Measurements from ENCODE around the gene HS6ST1. TPM values are rescaled to one million over a fixed set of nuclear protein-coding genes. Genes with fewer than 3 reads are reported as not detected.
"Not testable (repeated sequence)": the region's sequence is repeated elsewhere in the genome, so short reads cannot be mapped to it uniquely, and the experiment has no call there.

HS6ST1 gene
- total and polyA plus RNA-seq, 12 donors = 20.5 to 262 (median 97.1) TPM

DNA sequence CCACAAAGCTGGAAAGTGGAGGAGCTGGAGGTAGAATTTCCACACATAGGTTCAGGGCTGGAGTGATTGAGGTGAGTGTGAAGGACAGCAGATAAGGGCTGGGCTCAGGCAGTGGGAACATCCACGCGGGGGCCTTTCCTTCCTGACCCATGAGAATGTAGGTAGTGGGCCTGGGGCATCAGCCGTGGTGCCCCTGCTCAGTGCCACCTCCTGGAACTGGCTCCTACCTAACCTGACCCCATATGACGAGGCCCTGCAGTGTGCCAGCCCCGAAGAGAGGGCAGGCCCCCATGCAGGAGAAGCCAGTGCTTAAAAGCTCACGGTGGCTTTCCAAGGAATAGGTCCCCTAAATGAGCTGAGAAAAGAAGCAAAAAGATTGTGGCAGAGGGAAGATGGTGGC is 66.2 kb downstream of the HS6ST1 start:
- Histone ChIP-seq H3K4me3 (no peak overlapping the region), H3K4me1 (replicated peaks in 1 of 2) (no peaks in the 10 kb centered on the region), H3K27ac (no peak overlapping the region), H3K27me3 (no peaks in the 10 kb centered on the region), H3K36me3 (replicated peaks in 1 of 2) (no peaks in the 10 kb centered on the region), H3K9me3 (replicated peaks in 1 of 3) (no peaks in the 10 kb centered on the region)
- DNase-seq = no peak
- WGBS, 4 donors = 89 to 97% (median 91%) methylated on average over 6 of the region's 6 CpGs
- intact Hi-C loops (cut with DNase I) = no loop called here
- TF ChIP-seq POLR2A (IDR thresholded peaks at IDR 0.05) = no peak
- TF ChIP-seq, protein P1, sequence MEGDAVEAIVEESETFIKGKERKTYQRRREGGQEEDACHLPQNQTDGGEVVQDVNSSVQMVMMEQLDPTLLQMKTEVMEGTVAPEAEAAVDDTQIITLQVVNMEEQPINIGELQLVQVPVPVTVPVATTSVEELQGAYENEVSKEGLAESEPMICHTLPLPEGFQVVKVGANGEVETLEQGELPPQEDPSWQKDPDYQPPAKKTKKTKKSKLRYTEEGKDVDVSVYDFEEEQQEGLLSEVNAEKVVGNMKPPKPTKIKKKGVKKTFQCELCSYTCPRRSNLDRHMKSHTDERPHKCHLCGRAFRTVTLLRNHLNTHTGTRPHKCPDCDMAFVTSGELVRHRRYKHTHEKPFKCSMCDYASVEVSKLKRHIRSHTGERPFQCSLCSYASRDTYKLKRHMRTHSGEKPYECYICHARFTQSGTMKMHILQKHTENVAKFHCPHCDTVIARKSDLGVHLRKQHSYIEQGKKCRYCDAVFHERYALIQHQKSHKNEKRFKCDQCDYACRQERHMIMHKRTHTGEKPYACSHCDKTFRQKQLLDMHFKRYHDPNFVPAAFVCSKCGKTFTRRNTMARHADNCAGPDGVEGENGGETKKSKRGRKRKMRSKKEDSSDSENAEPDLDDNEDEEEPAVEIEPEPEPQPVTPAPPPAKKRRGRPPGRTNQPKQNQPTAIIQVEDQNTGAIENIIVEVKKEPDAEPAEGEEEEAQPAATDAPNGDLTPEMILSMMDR (IDR thresholded peaks at IDR 0.05) = no peak

DNA sequence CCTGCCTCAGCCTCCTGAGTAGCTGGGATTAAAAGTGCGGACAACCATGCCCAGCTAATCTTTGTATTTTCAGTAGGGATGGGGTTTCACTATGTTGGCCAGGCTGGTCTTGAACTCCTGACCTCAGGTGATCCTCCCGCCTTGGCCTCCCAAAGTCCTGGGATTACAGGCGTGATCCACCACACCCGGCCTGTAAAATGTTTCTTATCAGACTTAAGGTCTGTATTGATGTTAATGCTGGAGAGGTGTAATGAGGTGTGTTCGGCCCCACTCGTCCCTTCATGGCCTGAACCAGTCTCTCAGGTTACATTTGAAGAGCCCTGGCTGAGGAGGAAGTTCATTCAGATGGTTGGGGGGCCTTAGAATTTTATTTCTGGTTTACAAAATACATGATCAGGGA is 66.6 kb downstream of the HS6ST1 start:
- H3K4me3 ChIP-seq; H3K27me3 ChIP-seq; H3K4me1 ChIP-seq (replicated peaks in 1 of 2); H3K36me3 ChIP-seq (replicated peaks in 1 of 2); H3K27ac ChIP-seq; DNase-seq; H3K9me3 ChIP-seq (replicated peaks in 1 of 3); intact Hi-C loops (cut with DNase I): not testable (repeated sequence)
- 92 to 97% (median 94%) methylated on average over 4 to 6 of the region's 6 CpGs for WGBS, 4 donors

DNA sequence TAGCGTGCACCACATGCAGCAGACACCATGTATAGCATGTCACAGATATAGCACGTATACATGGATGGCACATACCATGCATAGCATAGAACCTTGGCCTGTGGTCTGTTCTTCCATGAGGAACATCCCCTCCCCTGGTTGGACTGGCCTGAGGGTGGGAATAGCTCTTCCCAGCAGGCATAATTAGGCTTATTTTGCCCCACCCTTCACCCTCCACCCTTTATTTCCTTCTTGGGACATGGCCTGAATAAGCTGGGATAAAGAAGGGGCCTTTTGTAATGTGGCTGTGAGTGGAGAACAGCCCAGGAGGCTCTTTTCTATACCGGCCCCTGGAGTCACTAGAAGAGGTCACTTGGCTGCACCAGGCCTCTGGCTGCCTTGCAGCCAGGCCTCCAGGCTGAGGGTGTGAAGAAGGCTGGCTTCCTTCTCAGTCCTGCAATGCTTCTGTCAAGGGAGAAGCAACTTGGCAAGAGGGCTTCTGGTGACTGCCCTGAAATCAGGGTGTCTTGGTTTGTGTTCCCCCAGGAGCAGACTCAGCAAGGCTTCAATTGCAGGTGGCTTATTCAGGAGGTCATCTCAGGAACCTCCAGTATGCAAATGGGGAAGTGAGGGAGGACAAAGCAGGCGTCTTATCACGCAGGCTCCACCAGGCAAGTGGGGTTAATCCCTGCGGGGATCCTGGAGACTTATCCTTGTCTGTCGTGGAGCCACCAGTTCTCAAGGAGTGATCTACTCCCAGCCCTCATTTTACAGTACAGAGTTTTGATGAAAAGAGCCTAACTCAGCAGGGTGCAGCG is 68.2 kb downstream of the HS6ST1 start:
- no peak for DNase-seq
- no peaks in the 10 kb centered on the region for H3K9me3 ChIP-seq (replicated peaks in 1 of 3)

DNA sequence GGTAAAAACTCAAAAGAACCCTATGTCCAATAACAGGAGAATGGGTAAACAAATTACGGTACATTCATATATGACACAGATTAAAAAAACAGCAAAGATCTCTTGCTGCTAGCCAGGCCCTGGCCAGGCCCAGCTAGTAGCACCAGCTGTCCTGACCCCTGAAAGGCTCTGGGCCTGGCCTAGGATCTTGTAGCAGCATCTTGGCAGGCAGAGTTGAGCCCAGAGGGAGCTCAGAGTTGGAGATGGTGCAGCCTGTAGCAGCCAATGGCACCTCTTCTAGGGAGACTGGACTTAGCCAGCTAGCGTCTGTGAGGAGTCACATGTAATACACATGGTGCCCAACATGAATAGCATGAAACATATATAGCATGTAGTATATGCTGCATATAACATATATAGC is 69.1 kb downstream of the HS6ST1 start:
- no peaks in the 10 kb centered on the region for H3K9me3 ChIP-seq (replicated peaks in 1 of 3)
- TF ChIP-seq POLR2A (IDR thresholded peaks at IDR 0.05) = no peak
- TF ChIP-seq, protein P1 (IDR thresholded peaks at IDR 0.05) = no peak
- 81 to 96% (median 89%) methylated on average over 2 of the region's 2 CpGs for whole genome bisulfite sequencing, 4 donors
- no peak for DNase-seq
- no peak overlapping the region for H3K4me3 ChIP-seq
- no peak overlapping the region for H3K27ac ChIP-seq
- no peaks in the 10 kb centered on the region for H3K36me3 ChIP-seq (replicated peaks in 1 of 2)
- H3K27me3 ChIP-seq = no peaks in the 10 kb centered on the region
- no peaks in the 10 kb centered on the region for H3K4me1 ChIP-seq (replicated peaks in 1 of 2)
- intact Hi-C loops (cut with DNase I) = no loop called here

More for the DNA sequence above, 68.2 kb downstream of the HS6ST1 start:
- Histone ChIP-seq H3K4me1 (replicated peaks in 1 of 2) (no peaks in the 10 kb centered on the region), H3K4me3 (no peak overlapping the region), H3K27ac (no peak overlapping the region), H3K27me3 (no peaks in the 10 kb centered on the region), H3K36me3 (replicated peaks in 1 of 2) (no peaks in the 10 kb centered on the region)
- intact Hi-C loops (cut with DNase I) = no loop called here
- TF ChIP-seq POLR2A (IDR thresholded peaks at IDR 0.05) = no peak
- TF ChIP-seq, protein P1 (IDR thresholded peaks at IDR 0.05) = no peak
- 80 to 93% (median 86%) methylated on average over 7 to 8 of the region's 8 CpGs for WGBS, 4 donors

DNA sequence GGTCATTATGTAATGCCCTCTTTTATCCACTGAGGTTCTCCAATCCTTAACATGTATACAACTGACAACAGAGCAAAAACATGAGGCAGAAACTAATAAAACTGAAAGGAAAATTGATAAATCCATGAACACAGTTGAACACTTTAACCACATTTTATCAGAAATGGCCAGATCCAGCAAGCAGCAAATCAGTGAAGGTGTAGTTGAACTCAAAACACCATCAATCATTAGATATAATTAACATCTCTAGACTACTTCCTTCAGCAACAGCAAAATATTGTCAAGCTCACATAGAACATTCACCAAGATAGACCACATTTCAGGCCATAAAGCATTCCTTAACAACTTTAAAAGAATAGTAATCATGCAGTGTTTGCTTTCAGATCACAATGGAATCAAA is 72.9 kb downstream of the HS6ST1 start:
- TF ChIP-seq POLR2A (IDR thresholded peaks at IDR 0.05) = no peak
- TF ChIP-seq, protein P1 (IDR thresholded peaks at IDR 0.05) = no peak
- intact Hi-C loops (cut with DNase I) = no loop called here

More for the DNA sequence above, 72.9 kb downstream of the HS6ST1 start:
- Histone ChIP-seq H3K4me1 (replicated peaks in 1 of 2) (no peaks in the 10 kb centered on the region), H3K27me3 (no peaks in the 10 kb centered on the region), H3K9me3 (replicated peaks in 1 of 3) (no peaks in the 10 kb centered on the region), H3K27ac (no peak overlapping the region), H3K36me3 (replicated peaks in 1 of 2) (no peaks in the 10 kb centered on the region), H3K4me3 (no peak overlapping the region)
- no peak for DNase-seq

All from adrenal gland (tissue), 12 donors.